Smooth muscle cell (in vitro differentiated cells): ENCODE data around the gene ITPR1. TPM values are rescaled to one million over a fixed set of nuclear protein-coding genes. Genes with fewer than 3 reads are reported as not detected.

ENCODE experiments used
- DNase-seq: peaks from one replicate; lab custom pipeline; 2025; ENCODE audit not compliant: unreplicated experiment; lab: John Stamatoyannopoulos, UW
- H2AFZ ChIP-seq: fragments of 200-600 bp; sonication (generic); 2 replicates; pipeline ENCODE4 v1.6.0; 2016; ENCODE audit warnings: antibody characterized with exemption, low read depth, mild to moderate bottlenecking
- H3F3A ChIP-seq: fragments of 200-600 bp; sonication (generic); 2 replicates; pipeline ENCODE4 v1.6.0; 2017; ENCODE audit warnings: antibody characterized with exemption, low read depth
- H3K27ac ChIP-seq: fragments of 200-600 bp; sonication (generic); 2 replicates; pipeline ENCODE4 v1.5.1; 2016; ENCODE audit warnings: low read depth, mild to moderate bottlenecking
- H3K27me3 ChIP-seq: fragments of 200-600 bp; sonication (generic); 2 replicates; pipeline ENCODE4 v1.6.1; 2016; ENCODE audit warnings: low read depth, mild to moderate bottlenecking
- H3K36me3 ChIP-seq: fragments of 200-600 bp; sonication (generic); 2 replicates; pipeline ENCODE4 v1.5.1; 2016; ENCODE audit warnings: low read depth
- H3K4me1 ChIP-seq: fragments of 200-600 bp; sonication (generic); 2 replicates; pipeline ENCODE4 v1.5.1; 2016; ENCODE audit warnings: low read depth
- H3K4me2 ChIP-seq: fragments of 200-600 bp; sonication (generic); 2 replicates; pipeline ENCODE4 v1.6.0; 2016; ENCODE audit warnings: mild to moderate bottlenecking
- H3K4me3 ChIP-seq: fragments of 200-600 bp; sonication (generic); 2 replicates; pipeline ENCODE4 v1.5.1; 2016; ENCODE audit warnings: mild to moderate bottlenecking
- H3K79me2 ChIP-seq: fragments of 200-600 bp; sonication (generic); 2 replicates; pipeline ENCODE4 v1.6.0; 2016; ENCODE audit warnings: low read depth, mild to moderate bottlenecking
- H3K9ac ChIP-seq: fragments of 200-600 bp; sonication (generic); 2 replicates; pipeline ENCODE4 v1.6.0; 2016; ENCODE audit warnings: low read depth
- H3K9me3 ChIP-seq: fragments of 200-600 bp; sonication (generic); replicated peaks from 2 replicates; pipeline ENCODE4 v1.5.1; 2016; ENCODE audit warnings: low read depth
- H4K20me1 ChIP-seq: fragments of 200-600 bp; sonication (generic); 2 replicates; pipeline ENCODE4 v1.6.0; 2016; ENCODE audit warnings: low read depth
- CTCF ChIP-seq: fragments of 200-600 bp; sonication (generic); IDR thresholded peaks from 2 replicates; pipeline ENCODE4 v1.5.1; 2017; ENCODE audit warnings: borderline replicate concordance, mild to moderate bottlenecking, antibody characterized with exemption; ENCODE audit not compliant: insufficient read depth, poor library complexity, severe bottlenecking
- WGBS: methylation state at CpG from one replicate; pipeline ENCODE4 v1.1.7; 2016; ENCODE audit warnings: low lambda C conversion rate; 5-methylcytosine and 5-hydroxymethylcytosine counted together
- polyA plus RNA-seq: library from polyadenylated mRNA; unstranded; fragments of >200 nt; fragmentation: Nextera tagmentation; extraction: Ambion mirVana; gene quantifications from 2 replicates; pipeline ENCODE4 v1.2.1, GENCODE V29; 2016
- total RNA-seq: library from RNA; depleted of rRNA; stranded (reverse); fragments of >200 nt; gene quantifications from 2 replicates; pipeline ENCODE4 v1.2.3, GENCODE V29; 2014

ITPR1 gene
- total and polyA plus RNA-seq, 2 experiments from 2014 or later, result 16.4 to 28.6 TPM

- H3F3A ChIP-seq, result peaks cover 28% of the 10 kb centered on the region
- no peak for DNase-seq
- no peak overlapping the region for H3K9ac ChIP-seq
- no peak for TF ChIP-seq CTCF
- peak overlapping the region; percentile 54 for H3K4me2 ChIP-seq
- H3K27ac ChIP-seq, result peak overlapping the region; percentile 100
- no peaks in the 10 kb centered on the region for H3K9me3 ChIP-seq
- H3K4me1 ChIP-seq, result peaks cover 16% of the 10 kb centered on the region
- H3K4me3 ChIP-seq, result no peak overlapping the region
- no peak overlapping the region for H2AFZ ChIP-seq
- 58% methylated on average over 2 of the region's 2 CpGs for WGBS
- H4K20me1 ChIP-seq, result no peaks in the 10 kb centered on the region
- no peaks in the 10 kb centered on the region for H3K27me3 ChIP-seq
- H3K36me3 ChIP-seq, result no peaks in the 10 kb centered on the region
- H3K79me2 ChIP-seq, result no peaks in the 10 kb centered on the region
These were observed 343.4 kb downstream of the ITPR1 start for GRCh38 chr3:4836516-4836915.

GRCh38 chr3:4837374-4837930, 344.3 kb downstream of the ITPR1 start:
- no peak overlapping the region for H2AFZ ChIP-seq
- no peak overlapping the region for H3K9ac ChIP-seq
- peak overlapping the region; percentile 100 for H3K27ac ChIP-seq
- H3K9me3 ChIP-seq, result no peaks in the 10 kb centered on the region
- WGBS, result 66% methylated on average over 5 of the region's 5 CpGs
- no peak overlapping the region for H3K4me3 ChIP-seq
- no peak overlapping the region for H3K4me2 ChIP-seq
- no peaks in the 10 kb centered on the region for H3K36me3 ChIP-seq
- DNase-seq, result no peak
- H3F3A ChIP-seq, result peaks cover 25% of the 10 kb centered on the region
- H3K79me2 ChIP-seq, result no peaks in the 10 kb centered on the region
- peaks cover 10% of the 10 kb centered on the region for H3K4me1 ChIP-seq
- no peaks in the 10 kb centered on the region for H4K20me1 ChIP-seq
- H3K27me3 ChIP-seq, result no peaks in the 10 kb centered on the region
- no peak for TF ChIP-seq CTCF

GRCh38 chr3:4838621-4839022, 345.5 kb downstream of the ITPR1 start:
- no peaks in the 10 kb centered on the region for H3K79me2 ChIP-seq
- H3K9ac ChIP-seq, result no peak overlapping the region
- 72% methylated on average over 4 of the region's 4 CpGs for WGBS
- no peak overlapping the region for H3K4me2 ChIP-seq
- H4K20me1 ChIP-seq, result no peaks in the 10 kb centered on the region
- H3K4me1 ChIP-seq, result peaks cover 11% of the 10 kb centered on the region
- H3F3A ChIP-seq, result peaks cover 21% of the 10 kb centered on the region
- H3K9me3 ChIP-seq, result no peaks in the 10 kb centered on the region
- no peak overlapping the region for H3K4me3 ChIP-seq
- TF ChIP-seq CTCF, result no peak
- no peaks in the 10 kb centered on the region for H3K27me3 ChIP-seq
- H2AFZ ChIP-seq, result no peak overlapping the region
- H3K36me3 ChIP-seq, result no peaks in the 10 kb centered on the region
- no peak for DNase-seq
- no peak overlapping the region for H3K27ac ChIP-seq

- Histone ChIP-seq H3K79me2 (no peaks in the 10 kb centered on the region), H3K9ac (no peak overlapping the region), H3F3A (peaks cover 21% of the 10 kb centered on the region), H3K4me2 (no peak overlapping the region), H3K9me3 (no peaks in the 10 kb centered on the region), H3K4me3 (no peak overlapping the region), H3K36me3 (no peaks in the 10 kb centered on the region), H3K27me3 (no peaks in the 10 kb centered on the region), H3K27ac (no peak overlapping the region), H3K4me1 (peaks cover 11% of the 10 kb centered on the region), H4K20me1 (no peaks in the 10 kb centered on the region), H2AFZ (no peak overlapping the region)
- TF ChIP-seq CTCF, result no peak
- WGBS, result 99% methylated on average over 3 of the region's 3 CpGs
- no peak for DNase-seq
These were observed 346.1 kb downstream of the ITPR1 start for GRCh38 chr3:4839278-4839677.
